Measurements from ENCODE around the gene FUZ. TPM values are rescaled to one million over a fixed set of nuclear protein-coding genes. Genes with fewer than 3 reads are reported as not detected.

FUZ gene
- total and polyA plus RNA-seq, 2 donors (not counting 1 experiment from before 2014, with no cell fraction given), result 30.2 to 31.5 TPM

DNA sequence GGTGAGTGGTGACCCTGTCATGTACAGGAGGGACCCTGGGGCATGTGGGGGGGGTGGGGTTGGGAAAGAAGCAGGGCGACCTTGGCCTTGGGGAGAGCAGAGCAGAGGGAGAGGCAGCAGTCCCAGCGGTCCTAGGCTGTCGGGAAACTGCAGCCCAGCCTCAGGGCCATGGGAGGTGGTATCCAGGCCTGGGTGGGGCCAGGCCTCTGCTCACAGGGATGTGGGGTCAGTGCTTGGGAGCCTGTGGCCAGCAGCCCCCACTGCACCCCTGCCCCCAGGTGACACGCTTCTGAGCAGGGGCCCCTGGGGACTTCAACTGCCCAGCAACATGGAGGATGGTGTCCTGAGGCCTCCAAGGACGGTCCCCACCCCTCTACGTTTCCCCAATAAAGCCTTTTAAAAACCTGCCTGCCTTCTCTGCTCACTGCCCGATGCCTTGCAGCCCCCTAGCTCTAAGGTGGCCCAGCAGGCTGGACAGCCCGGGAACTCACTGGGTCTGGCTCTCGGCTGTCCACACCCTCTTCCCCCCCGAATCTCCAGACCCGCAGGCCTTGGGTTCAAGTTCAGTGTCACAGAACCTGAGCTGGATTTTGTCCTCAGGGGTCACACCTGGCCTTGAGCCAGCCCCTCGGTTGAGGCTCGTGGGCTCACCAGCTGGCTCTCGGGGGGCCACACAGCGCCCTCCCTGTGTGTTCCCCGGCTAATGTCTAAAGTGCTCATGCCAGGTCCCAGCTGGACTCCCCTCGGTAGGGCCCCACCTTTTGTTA, 47.4 kb upstream of the FUZ start:
- intact Hi-C loops (cut with micrococcal nuclease), result no loop called here
- peaks cover 0 to 74% of the 10 kb centered on the region in 2 experiments for H3K36me3 ChIP-seq (replicated peaks in 1 of 2; ENCODE audit: control extremely low read depth in 1 of 2, control insufficient read depth in 1 of 2, extremely low read depth in 1 of 2, insufficient read depth in 2 of 2, low read length in 1 of 2)
- ATAC-seq (ENCODE audit: low read depth) (no peak), DNase-seq (peak; percentile 37)
- no peak overlapping the region for H2AFZ ChIP-seq (ENCODE audit: insufficient read depth, low read depth, low read length, poor library complexity, severe bottlenecking)
- Mint-ChIP-seq H3K9me3 (ENCODE audit: insufficient read depth) (no peaks in the 10 kb centered on the region), H3K27me3 (no peaks in the 10 kb centered on the region), H3K4me3 (no peak overlapping the region), H3K27ac (no peak overlapping the region), H3K4me1 (peaks cover 16% of the 10 kb centered on the region)
- peaks cover 88% of the 10 kb centered on the region for H4K20me1 ChIP-seq (ENCODE audit: control insufficient read depth, insufficient read depth, low read length, poor library complexity, severe bottlenecking)
- no peak overlapping the region for H3K9ac ChIP-seq (ENCODE audit: low read length)
- no peak overlapping the region for H3K27ac ChIP-seq (ENCODE audit: low read length in 2 of 2)
- ChIA-PET POLR2A (interaction anchor here (0.5 to 1.5 kb wide), 3 partner anchors 9 to 134 kb away, joined by 3 to 7 read pairs (median 3); partner anchors contain the start of gene PTOV1), CTCF (no interaction called here)
- H3K4me1 ChIP-seq (ENCODE audit: control insufficient read depth in 2 of 2, insufficient read depth in 2 of 2, low read length in 2 of 2), result peaks cover 0 to 5% of the 10 kb centered on the region in 2 donors
- no peak overlapping the region for H3K4me3 ChIP-seq (ENCODE audit: control extremely low read depth in 1 of 5, extremely low read depth in 1 of 5, insufficient read depth in 1 of 5, low read depth in 2 of 5, low read length in 4 of 5)
- H3K9me3 ChIP-seq (ENCODE audit: control extremely low read depth in 1 of 3, control insufficient read depth in 2 of 3, insufficient read depth in 1 of 3, low read length in 2 of 3), result no peaks in the 10 kb centered on the region
- H3K4me2 ChIP-seq (replicated peaks; ENCODE audit: low read depth, low read length, poor library complexity, severe bottlenecking), result no peak overlapping the region
- H3K79me2 ChIP-seq (ENCODE audit: control insufficient read depth, insufficient read depth, low read length), result peaks cover 32% of the 10 kb centered on the region
- no peak for TF ChIP-seq EZH2 (IDR thresholded peaks at IDR 0.05; ENCODE audit: borderline replicate concordance, insufficient read depth, low read depth, low read length, poor library complexity, severe bottlenecking)
- TF ChIP-seq, protein P1, sequence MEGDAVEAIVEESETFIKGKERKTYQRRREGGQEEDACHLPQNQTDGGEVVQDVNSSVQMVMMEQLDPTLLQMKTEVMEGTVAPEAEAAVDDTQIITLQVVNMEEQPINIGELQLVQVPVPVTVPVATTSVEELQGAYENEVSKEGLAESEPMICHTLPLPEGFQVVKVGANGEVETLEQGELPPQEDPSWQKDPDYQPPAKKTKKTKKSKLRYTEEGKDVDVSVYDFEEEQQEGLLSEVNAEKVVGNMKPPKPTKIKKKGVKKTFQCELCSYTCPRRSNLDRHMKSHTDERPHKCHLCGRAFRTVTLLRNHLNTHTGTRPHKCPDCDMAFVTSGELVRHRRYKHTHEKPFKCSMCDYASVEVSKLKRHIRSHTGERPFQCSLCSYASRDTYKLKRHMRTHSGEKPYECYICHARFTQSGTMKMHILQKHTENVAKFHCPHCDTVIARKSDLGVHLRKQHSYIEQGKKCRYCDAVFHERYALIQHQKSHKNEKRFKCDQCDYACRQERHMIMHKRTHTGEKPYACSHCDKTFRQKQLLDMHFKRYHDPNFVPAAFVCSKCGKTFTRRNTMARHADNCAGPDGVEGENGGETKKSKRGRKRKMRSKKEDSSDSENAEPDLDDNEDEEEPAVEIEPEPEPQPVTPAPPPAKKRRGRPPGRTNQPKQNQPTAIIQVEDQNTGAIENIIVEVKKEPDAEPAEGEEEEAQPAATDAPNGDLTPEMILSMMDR (IDR thresholded peaks at IDR 0.05), result no peak
- WGBS (ENCODE audit: insufficient coverage), result 90% methylated on average over 17 of the region's 17 CpGs
- no peaks in the 10 kb centered on the region for H3K27me3 ChIP-seq (replicated peaks in 1 of 4; ENCODE audit: control extremely low read depth in 1 of 4, control insufficient read depth in 3 of 4, insufficient read depth in 4 of 4, low read length in 3 of 4)

DNA sequence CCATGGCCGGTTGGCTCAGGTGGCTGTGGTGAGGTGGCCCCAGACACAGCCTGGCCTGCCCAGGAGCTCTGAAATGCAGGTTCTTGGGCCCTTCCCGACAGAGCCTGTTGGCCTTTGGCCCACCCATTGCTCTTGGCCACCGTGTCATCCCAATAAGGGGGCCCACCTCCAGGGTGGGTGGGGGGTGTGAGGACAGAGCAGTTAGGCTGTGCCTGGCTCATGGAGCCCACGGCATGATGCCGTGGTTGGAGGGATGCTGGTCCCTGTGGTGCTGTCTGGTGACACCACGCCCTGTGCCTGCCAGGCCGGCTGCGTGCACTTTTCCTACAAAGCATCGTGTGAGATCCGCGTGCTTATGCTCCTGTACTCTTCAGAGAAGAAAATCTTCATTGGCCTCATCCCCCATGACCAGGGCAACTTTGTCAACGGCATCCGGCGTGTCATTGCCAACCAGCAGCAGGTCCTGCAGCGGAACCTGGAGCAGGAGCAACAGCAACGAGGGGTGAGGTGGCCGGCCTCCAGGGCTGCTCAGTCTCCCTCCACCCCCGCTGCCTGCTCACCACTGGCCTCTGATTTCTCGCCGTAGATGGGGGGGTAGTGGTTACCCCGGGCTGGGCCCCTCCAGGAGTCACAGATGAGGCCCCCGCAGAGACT, 46.7 kb upstream of the FUZ start:
- TF ChIP-seq EZH2 (IDR thresholded peaks at IDR 0.05; ENCODE audit: borderline replicate concordance, insufficient read depth, low read depth, low read length, poor library complexity, severe bottlenecking), result no peak
- TF ChIP-seq, protein P1 (IDR thresholded peaks at IDR 0.05), result no peak
- H3K9me3 ChIP-seq (ENCODE audit: control extremely low read depth in 1 of 3, control insufficient read depth in 2 of 3, insufficient read depth in 1 of 3, low read length in 2 of 3), result no peaks in the 10 kb centered on the region
- no peak overlapping the region for H3K4me3 ChIP-seq (ENCODE audit: control extremely low read depth in 1 of 5, extremely low read depth in 1 of 5, insufficient read depth in 1 of 5, low read depth in 2 of 5, low read length in 4 of 5)
- no peak for ATAC-seq (ENCODE audit: low read depth)
- 93% methylated on average over 18 of the region's 22 CpGs for WGBS (ENCODE audit: insufficient coverage)
- H3K4me3 Mint-ChIP-seq, result no peak overlapping the region
- H3K27me3 ChIP-seq (replicated peaks in 1 of 4; ENCODE audit: control extremely low read depth in 1 of 4, control insufficient read depth in 3 of 4, insufficient read depth in 4 of 4, low read length in 3 of 4), result no peaks in the 10 kb centered on the region
- H3K27ac Mint-ChIP-seq, result no peak overlapping the region
- H2AFZ ChIP-seq (ENCODE audit: insufficient read depth, low read depth, low read length, poor library complexity, severe bottlenecking), result no peak overlapping the region
- POLR2A ChIA-PET, result interaction anchor here (0.7 to 1.3 kb wide), 3 partner anchors 9 to 16 kb away, joined by 3 to 7 read pairs (median 7); partner anchors contain the start of gene PTOV1
- no peaks in the 10 kb centered on the region for H3K9me3 Mint-ChIP-seq (ENCODE audit: insufficient read depth)
- CTCF ChIA-PET, result no interaction called here
- DNase-seq, result peak; percentile 39
- H3K9ac ChIP-seq (ENCODE audit: low read length), result no peak overlapping the region
- peaks cover 24% of the 10 kb centered on the region for H3K79me2 ChIP-seq (ENCODE audit: control insufficient read depth, insufficient read depth, low read length)
- H3K27me3 Mint-ChIP-seq, result no peaks in the 10 kb centered on the region
- H3K36me3 ChIP-seq (replicated peaks in 1 of 2; ENCODE audit: control extremely low read depth in 1 of 2, control insufficient read depth in 1 of 2, extremely low read depth in 1 of 2, insufficient read depth in 2 of 2, low read length in 1 of 2), result peaks cover 0 to 74% of the 10 kb centered on the region in 2 experiments
- no peaks in the 10 kb centered on the region for H3K4me1 ChIP-seq (ENCODE audit: control insufficient read depth in 2 of 2, insufficient read depth in 2 of 2, low read length in 2 of 2)
- intact Hi-C loops (cut with micrococcal nuclease), result no loop called here
- H3K4me1 Mint-ChIP-seq, result peaks cover 14% of the 10 kb centered on the region
- no peak overlapping the region for H3K27ac ChIP-seq (ENCODE audit: low read length in 2 of 2)
- H3K4me2 ChIP-seq (replicated peaks; ENCODE audit: low read depth, low read length, poor library complexity, severe bottlenecking), result no peak overlapping the region
- peaks cover 89% of the 10 kb centered on the region for H4K20me1 ChIP-seq (ENCODE audit: control insufficient read depth, insufficient read depth, low read length, poor library complexity, severe bottlenecking)
